HepG2 (cell line): ENCODE data around the gene LGI1. TPM values are rescaled to one million over a fixed set of nuclear protein-coding genes. Genes with fewer than 3 reads are reported as not detected.

ENCODE experiments used
- ATAC-seq: fragments of 200-7000 bp; cut with Tn5 transposase; 3 replicates; pipeline ENCODE4 v1.9.1; 2020; ENCODE audit warnings: mild to moderate bottlenecking, moderate library complexity
- BruUV-seq: library from RNA; stranded (reverse); fragments of 400-500 nt; replicated peaks from 2 replicates; lab custom pipeline; 2021; lab: Mats Ljungman, UMichigan
- CTCF ChIA-PET: fragments of 300-600 bp; formaldehyde crosslinking; extraction: SDS; loops from one replicate; lab custom pipeline; 2021; ENCODE audit warnings: low total read pairs, inconsistent platforms, low intra/inter-chr PET ratio; lab: Yijun Ruan, JAX
- POLR2A ChIA-PET: fragments of 350-600 bp; sonication (Branson Sonifier 250); formaldehyde crosslinking; loops from one replicate; lab custom pipeline; 2020; ENCODE audit warnings: antibody characterized with exemption, inconsistent platforms; lab: Yijun Ruan, JAX
- DNase-seq: peaks from one replicate; pipeline ENCODE4 v3.0.0-alpha.2; 2015; ENCODE audit warnings: low spot score
- FAIRE-seq: peaks from 3 replicates; lab custom pipeline; 2011; peaks lifted over from hg19 to GRCh38; lab: Jason Lieb, UNC
- H2AFZ ChIP-seq: one replicate; pipeline ENCODE4 v1.6.1; 2011; ENCODE audit warnings: low read length, inconsistent platforms
- H3K27ac ChIP-seq: fragments of 300-600 bp; 3 replicates; pipeline ENCODE4 v1.8.0; 2011; ENCODE audit warnings: mixed run types, mild to moderate bottlenecking, mixed read lengths, low read length, inconsistent platforms; ENCODE audit not compliant: insufficient read depth; ENCODE audit errors: extremely low read length
- H3K27me3 ChIP-seq, 2 experiments: fragments of 200-600 bp in 1 of 2; 2 replicates in 1 of 2; 3 replicates in 1 of 2; pipeline versions ENCODE4 v1.6.0 to v1.8.0; 2011; ENCODE audit warnings: low read length in 2 of 2, mild to moderate bottlenecking in 2 of 2, moderate library complexity in 2 of 2, inconsistent platforms in 1 of 2; ENCODE audit not compliant: insufficient read depth in 2 of 2, control insufficient read depth in 1 of 2
- H3K36me3 ChIP-seq, 2 experiments: fragments of 200-600 bp in 1 of 2; replicated peaks in 1 of 2; 2 replicates in 1 of 2; 3 replicates in 1 of 2; pipeline versions ENCODE4 v1.5.1 to v1.8.0; 2011; ENCODE audit warnings: low read length in 2 of 2, inconsistent platforms in 1 of 2; ENCODE audit not compliant: insufficient read depth in 2 of 2, control insufficient read depth in 1 of 2
- H3K4me1 ChIP-seq: 2 replicates; pipeline ENCODE4 v1.5.1; 2012; ENCODE audit warnings: low read length, inconsistent platforms; ENCODE audit not compliant: insufficient read depth
- H3K4me2 ChIP-seq: 2 replicates; pipeline ENCODE4 v1.6.0; 2011; ENCODE audit warnings: low read depth, low read length, inconsistent platforms
- H3K4me3 ChIP-seq, 3 experiments: fragments of 200-600 bp in 1 of 3; sonication (generic), shearing (Covaris generic) in 1 of 3; replicated peaks in 1 of 3; 2 replicates each; pipeline ENCODE4 v1.5.1; 2011 to 2016; ENCODE audit warnings: low read length in 3 of 3, inconsistent platforms in 2 of 3, low read depth in 2 of 3, mild to moderate bottlenecking in 2 of 3, control low read depth in 1 of 3, mixed read lengths in 1 of 3; ENCODE audit not compliant: insufficient read depth in 1 of 3
- H3K79me2 ChIP-seq: one replicate; pipeline ENCODE4 v1.6.1; 2011; ENCODE audit warnings: low read length, inconsistent platforms; ENCODE audit not compliant: insufficient read depth
- H3K9ac ChIP-seq: 2 replicates; pipeline ENCODE4 v1.6.0; 2011; ENCODE audit warnings: mild to moderate bottlenecking, low read depth, low read length, inconsistent platforms; ENCODE audit not compliant: insufficient read depth
- H3K9me3 ChIP-seq: 2 replicates; pipeline ENCODE4 v1.5.1; 2012; ENCODE audit warnings: mild to moderate bottlenecking, low read length
- H4K20me1 ChIP-seq: 2 replicates; pipeline ENCODE4 v1.6.0; 2011; ENCODE audit warnings: inconsistent platforms, mild to moderate bottlenecking, low read length, moderate library complexity; ENCODE audit not compliant: insufficient read depth
- CBX5 ChIP-seq: sonication (generic); formaldehyde crosslinking; IDR thresholded peaks from 2 replicates; pipeline ENCODE4 v1.4.0; 2020; ENCODE audit warnings: missing genetic modification reagents, borderline replicate concordance
- E2F1 ChIP-seq: sonication (generic); formaldehyde crosslinking; IDR thresholded peaks from 2 replicates; pipeline ENCODE4 v1.5.0; 2020; ENCODE audit warnings: missing genetic modification reagents
- FOSL1 ChIP-seq: sonication (generic); formaldehyde crosslinking; IDR thresholded peaks from 2 replicates; pipeline ENCODE4 v1.9.0; 2021; ENCODE audit warnings: missing genetic modification reagents, borderline replicate concordance
- MBNL3 ChIP-seq: fragments of 250-450 bp; sonication (Bioruptor Pico); conservative IDR thresholded peaks from 2 replicates; pipeline ENCODE4 v1.8.0; 2022; ENCODE audit warnings: mild to moderate bottlenecking, inconsistent platforms
- MLLT10 ChIP-seq: sonication (generic); formaldehyde crosslinking; IDR thresholded peaks from 2 replicates; pipeline ENCODE4 v1.4.0; 2020; ENCODE audit warnings: missing genetic modification reagents
- NFE2 ChIP-seq: sonication (generic); formaldehyde crosslinking; IDR thresholded peaks from 2 replicates; pipeline ENCODE4 v1.4.0; 2020; ENCODE audit warnings: missing genetic modification reagents
- ONECUT2 ChIP-seq: sonication (generic); formaldehyde crosslinking; IDR thresholded peaks from 2 replicates; pipeline ENCODE4 v1.4.0; 2020; ENCODE audit warnings: missing genetic modification reagents
- RFX3 ChIP-seq: IDR thresholded peaks from 2 replicates; pipeline ENCODE4 v1.6.1; 2016; ENCODE audit warnings: missing biosample characterization, missing genetic modification reagents
- STAG1 ChIP-seq: sonication (generic); formaldehyde crosslinking; IDR thresholded peaks from 2 replicates; pipeline ENCODE4 v1.4.0; 2020; ENCODE audit warnings: missing genetic modification reagents
- ZBTB14 ChIP-seq: sonication (generic); formaldehyde crosslinking; IDR thresholded peaks from 2 replicates; pipeline ENCODE4 v1.4.0; 2020; ENCODE audit warnings: missing genetic modification reagents
- ZNF614 ChIP-seq: IDR thresholded peaks from 2 replicates; pipeline ENCODE4 v1.6.1; 2018; ENCODE audit warnings: missing biosample characterization, missing genetic modification reagents, inconsistent platforms, borderline replicate concordance
- WGBS: methylation state at CpG from one replicate; pipeline ENCODE4 v1.1.6; 2017; ENCODE audit warnings: low lambda C conversion rate; 5-methylcytosine and 5-hydroxymethylcytosine counted together
- in situ Hi-C: cut with HindIII; loops from 2 replicates; pipeline ENCODE4 v1.10.0; 2017; ENCODE audit warnings: low pct_unique_long_range_greater_than_20kb; ENCODE audit not compliant: extremely low pct_ligation_motif_present
- intact Hi-C: fragments of 100-400 bp; cut with micrococcal nuclease; formaldehyde crosslinking; loops from one replicate; pipeline ENCODE4 v1.10.0; 2022; ENCODE audit not compliant: unreplicated experiment
- polyA plus RNA-seq, 8 experiments: library from polyadenylated mRNA; depleted of rRNA in 3 of 8; stranded (reverse) in 7 of 8; unstranded in 1 of 8; fragments of >200 nt; fragmentation: Illumina TruSeq in 4 of 8; extraction: Trizol in 4 of 8; gene quantifications; 2 replicates each; pipeline versions ENCODE4 v1.2.1 to v1.2.3, GENCODE V29; 2011 to 2016; ENCODE audit warnings: low read depth in 4 of 8, missing spikeins in 1 of 8, mixed read lengths in 1 of 8; ENCODE audit not compliant: insufficient read depth in 1 of 8
- total RNA-seq, 5 experiments: library from RNA; depleted of rRNA; stranded (reverse); fragments of >200 nt; fragmentation: Illumina TruSeq; extraction: Trizol; gene quantifications; 2 replicates each; pipeline ENCODE4 v1.2.3, GENCODE V29; 2016; ENCODE audit warnings: low read depth in 1 of 5

The LGI1 gene
- total and polyA plus RNA-seq, 2 of the 13 experiments (the other 11 are each of a cell fraction or from before 2014, with no cell fraction given) = not detected

GRCh38 chr10:93796167-93796566, 38.4 kb downstream of the LGI1 start:
- Histone ChIP-seq H3K79me2 (no peaks in the 10 kb centered on the region), H3K4me1 (peaks cover 4% of the 10 kb centered on the region), H3K9me3 (no peaks in the 10 kb centered on the region), H4K20me1 (no peaks in the 10 kb centered on the region), H3K27me3 (peaks cover 0 to 5% of the 10 kb centered on the region in 2 experiments; a peak in 2 of 5 replicates), H3K9ac (no peak overlapping the region), H3K27ac (no peak overlapping the region), H3K4me3 (no peak overlapping the region), H3K4me2 (no peak overlapping the region), H3K36me3 (no peaks in the 10 kb centered on the region), H2AFZ (no peak overlapping the region)
- POLR2A ChIA-PET = no interaction called here
- FAIRE-seq (no peak), ATAC-seq (no peak), DNase-seq (no peak)
- TF ChIP-seq ZNF614 (CRISPR knock-in tag) = no peak
- no peak for TF ChIP-seq E2F1 (CRISPR knock-in tag)
- TF ChIP-seq CBX5 (CRISPR knock-in tag) = no peak
- no peak for TF ChIP-seq MLLT10 (CRISPR knock-in tag)
- no peak for TF ChIP-seq MBNL3
- TF ChIP-seq RFX3 (CRISPR knock-in tag) = no peak
- no peak for TF ChIP-seq ZBTB14 (CRISPR knock-in tag)
- TF ChIP-seq FOSL1 (CRISPR knock-in tag) = no peak
- TF ChIP-seq ONECUT2 (CRISPR knock-in tag) = no peak
- TF ChIP-seq STAG1 (CRISPR knock-in tag) = no peak
- TF ChIP-seq NFE2 = no peak
- BruUV-seq = no TSS peak
- CTCF ChIA-PET = no interaction called here
- in situ Hi-C loops = no loop called here
- intact Hi-C loops = no loop called here
- 0% methylated on average over 2 of the region's 2 CpGs for WGBS
